HG03558 (cell line): ENCODE measurements around the gene PPP2R5E.
"Not testable (repeated sequence)": the region's sequence is repeated elsewhere in the genome, so short reads cannot be mapped to it uniquely, and the experiment has no call there.

Experiments
- ATAC-seq: cut with Tn5 transposase; IDR thresholded peaks from one replicate; pipeline ENCODE4 v1.9.1; 2021; ENCODE audit warnings: moderate number of reproducible peaks; ENCODE audit not compliant: unreplicated experiment; ENCODE audit errors: extremely low read depth

Gene PPP2R5E

GRCh38 chr14:63523735-63524426 lies 19.3 kb downstream of the PPP2R5E start:
- no peak for ATAC-seq

GRCh38 chr14:63522511-63522910 lies 20.7 kb downstream of the PPP2R5E start:
- not testable (repeated sequence) for ATAC-seq

- no peak for ATAC-seq
These were observed 25.8 kb downstream of the PPP2R5E start for GRCh38 chr14:63517354-63517753.

GRCh38 chr14:63515240-63515639 lies 27.9 kb downstream of the PPP2R5E start:
- ATAC-seq = no peak

- ATAC-seq = no peak
These were observed 29.4 kb downstream of the PPP2R5E start for GRCh38 chr14:63513756-63514155.

GRCh38 chr14:63512861-63513260 lies 30.3 kb downstream of the PPP2R5E start:
- no peak for ATAC-seq

- ATAC-seq = peak; percentile 86
These were observed 32.6 kb downstream of the PPP2R5E start for GRCh38 chr14:63510538-63510937.

- no peak for ATAC-seq
These were observed 35.1 kb downstream of the PPP2R5E start for GRCh38 chr14:63508033-63508432.

- ATAC-seq = no peak
These were observed 38.5 kb downstream of the PPP2R5E start for GRCh38 chr14:63504648-63505047.

GRCh38 chr14:63501429-63501828 lies 41.7 kb downstream of the PPP2R5E start:
- no peak for ATAC-seq

GRCh38 chr14:63499701-63500250 lies 43.4 kb downstream of the PPP2R5E start:
- ATAC-seq = no peak

GRCh38 chr14:63496837-63497400 lies 46.3 kb downstream of the PPP2R5E start:
- no peak for ATAC-seq

- no peak for ATAC-seq
These were observed 49.9 kb downstream of the PPP2R5E start for GRCh38 chr14:63493246-63493645.

GRCh38 chr14:63492391-63492790 lies 50.8 kb downstream of the PPP2R5E start:
- no peak for ATAC-seq

GRCh38 chr14:63487724-63488123 lies 55.5 kb downstream of the PPP2R5E start:
- no peak for ATAC-seq

GRCh38 chr14:63486738-63487137 lies 56.4 kb downstream of the PPP2R5E start:
- no peak for ATAC-seq

GRCh38 chr14:63483315-63483714 lies 59.9 kb downstream of the PPP2R5E start:
- no peak for ATAC-seq

- ATAC-seq = no peak
These were observed 62.6 kb downstream of the PPP2R5E start for GRCh38 chr14:63480599-63480998.

- peak; percentile 32 for ATAC-seq
These were observed 64.7 kb downstream of the PPP2R5E start for GRCh38 chr14:63478437-63478852.

- peak; percentile 71 for ATAC-seq
These were observed 65.2 kb downstream of the PPP2R5E start for GRCh38 chr14:63478010-63478409.

GRCh38 chr14:63477556-63477955 lies 65.6 kb downstream of the PPP2R5E start:
- no peak for ATAC-seq

- ATAC-seq = no peak
These were observed 67.4 kb downstream of the PPP2R5E start for GRCh38 chr14:63475761-63476160.
